Hematopoietic multipotent progenitor cell treated with erythropoietin and hydrocortisone succinate and interleukin-3 and kit ligand, for 6 days (in vitro differentiated cells): ENCODE data around the gene COL4A3.
"Not testable (repeated sequence)": the region's sequence is repeated elsewhere in the genome, so short reads cannot be mapped to it uniquely, and the experiment has no call there.

Experiments
- DNase-seq: peaks from one replicate; pipeline ENCODE4 v3.0.0-alpha.2; 2015

The COL4A3 gene

DNA sequence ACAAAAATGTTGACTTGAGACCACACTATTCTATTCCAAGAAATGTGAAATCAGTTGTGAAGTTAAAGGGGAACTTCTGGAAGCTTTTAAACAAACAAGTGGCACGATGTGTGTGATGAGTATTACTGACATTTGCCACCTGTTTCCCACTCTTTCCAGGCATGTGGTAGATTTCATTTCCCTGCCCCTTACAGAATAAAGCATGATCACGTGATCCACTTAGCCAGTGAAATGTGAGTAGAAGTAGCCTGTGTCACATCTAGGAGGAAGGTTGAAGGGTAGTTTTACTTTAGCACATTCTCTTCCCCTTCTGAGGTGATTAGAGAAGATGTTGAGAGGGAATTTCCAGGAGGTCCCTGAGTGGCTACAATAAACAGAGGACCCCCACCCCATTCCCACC lies 4.3 kb upstream of the COL4A3 start:
- DNase-seq, result no peak

DNA sequence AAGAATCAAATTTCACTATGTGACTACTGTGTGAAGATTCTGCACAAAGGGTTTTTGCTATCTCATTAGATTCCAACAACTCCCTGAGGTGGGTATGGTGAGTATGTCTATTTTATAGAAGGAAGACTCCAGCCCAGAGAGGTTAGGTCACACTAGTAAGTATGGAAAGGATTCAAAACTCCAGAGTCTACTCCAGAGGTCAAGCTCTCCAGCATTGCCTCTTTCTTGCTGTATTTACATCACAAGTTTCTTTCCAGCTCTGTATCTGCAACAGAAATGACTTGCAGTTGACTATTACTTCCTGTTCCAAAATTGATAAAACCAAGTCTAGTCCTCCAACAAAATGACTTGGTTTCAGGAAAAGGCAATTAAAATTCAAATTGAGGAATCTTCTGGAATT lies 2.5 kb upstream of the COL4A3 start:
- DNase-seq, result no peak

DNA sequence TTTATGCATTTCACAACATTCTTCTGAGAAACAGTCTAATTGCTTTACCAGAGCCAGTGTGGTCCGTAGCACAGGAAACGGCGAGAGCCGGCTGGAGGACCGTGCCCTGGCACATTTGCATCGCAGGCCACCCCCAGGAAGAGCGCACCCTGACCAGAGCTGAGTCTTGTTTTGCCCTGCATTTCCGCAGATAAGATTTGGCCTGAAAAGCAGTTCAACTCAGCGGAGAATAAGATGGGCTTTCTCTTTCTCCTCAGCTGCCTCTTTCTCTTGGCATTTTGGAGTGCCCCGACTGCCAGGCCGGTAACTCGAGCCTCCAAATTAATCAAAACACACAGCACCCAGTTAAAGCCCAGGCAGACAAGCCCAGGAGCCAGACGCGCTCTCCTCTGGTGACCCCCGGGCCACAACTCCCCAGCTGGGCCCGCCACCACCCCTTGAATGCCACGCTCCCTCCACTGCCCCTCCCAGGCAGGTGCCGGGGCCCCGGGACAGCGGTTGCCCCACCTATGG lies 883 bp upstream of the COL4A3 start:
- peak; percentile 5 for DNase-seq

DNA sequence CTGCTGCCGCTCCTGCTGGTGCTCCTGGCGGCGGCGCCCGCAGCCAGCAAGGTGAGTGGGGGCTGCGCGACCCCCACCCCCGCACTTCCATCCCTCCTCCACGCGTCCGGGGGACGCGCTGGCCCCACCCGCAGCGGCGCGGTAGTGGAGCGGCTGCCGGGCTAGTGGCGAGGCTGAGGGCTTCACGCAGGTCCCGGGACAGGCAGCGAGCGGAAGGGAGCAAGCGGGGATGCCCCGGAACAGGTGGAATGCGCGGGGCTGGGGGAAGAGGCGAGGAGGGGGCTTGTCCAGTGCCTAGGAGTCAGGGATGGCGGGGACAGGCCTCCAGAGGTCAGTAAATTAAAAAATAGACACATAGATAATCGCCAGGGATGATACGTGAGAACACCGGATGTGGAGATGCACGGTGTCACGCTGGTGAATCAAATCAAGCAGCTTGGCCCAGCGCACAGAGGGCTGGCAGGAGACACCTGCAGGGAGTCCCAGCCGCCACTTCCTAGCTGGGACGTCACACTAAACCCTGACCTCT lies 403 bp downstream of the COL4A3 start:
- no peak for DNase-seq

DNA sequence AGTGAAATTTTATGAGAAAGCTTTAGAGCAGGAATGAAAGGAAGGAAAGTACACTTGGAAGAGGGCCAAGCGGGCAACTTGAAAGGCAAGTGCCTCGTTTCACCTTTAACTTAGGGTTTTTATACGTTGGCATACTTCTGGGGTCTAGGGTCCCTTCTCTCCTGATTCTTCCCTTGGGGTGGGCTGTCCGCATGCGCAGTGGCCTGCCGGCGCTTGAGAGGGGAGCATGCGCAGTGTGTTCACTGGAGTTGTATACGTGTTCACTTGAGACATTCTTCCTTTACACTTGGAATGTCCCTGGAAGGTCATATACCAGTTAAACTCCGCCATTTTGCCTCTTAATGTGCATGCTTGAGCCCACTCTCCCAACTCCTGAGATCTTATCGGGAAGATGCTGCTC lies 7.4 kb downstream of the COL4A3 start:
- DNase-seq, result not testable (repeated sequence)

DNA sequence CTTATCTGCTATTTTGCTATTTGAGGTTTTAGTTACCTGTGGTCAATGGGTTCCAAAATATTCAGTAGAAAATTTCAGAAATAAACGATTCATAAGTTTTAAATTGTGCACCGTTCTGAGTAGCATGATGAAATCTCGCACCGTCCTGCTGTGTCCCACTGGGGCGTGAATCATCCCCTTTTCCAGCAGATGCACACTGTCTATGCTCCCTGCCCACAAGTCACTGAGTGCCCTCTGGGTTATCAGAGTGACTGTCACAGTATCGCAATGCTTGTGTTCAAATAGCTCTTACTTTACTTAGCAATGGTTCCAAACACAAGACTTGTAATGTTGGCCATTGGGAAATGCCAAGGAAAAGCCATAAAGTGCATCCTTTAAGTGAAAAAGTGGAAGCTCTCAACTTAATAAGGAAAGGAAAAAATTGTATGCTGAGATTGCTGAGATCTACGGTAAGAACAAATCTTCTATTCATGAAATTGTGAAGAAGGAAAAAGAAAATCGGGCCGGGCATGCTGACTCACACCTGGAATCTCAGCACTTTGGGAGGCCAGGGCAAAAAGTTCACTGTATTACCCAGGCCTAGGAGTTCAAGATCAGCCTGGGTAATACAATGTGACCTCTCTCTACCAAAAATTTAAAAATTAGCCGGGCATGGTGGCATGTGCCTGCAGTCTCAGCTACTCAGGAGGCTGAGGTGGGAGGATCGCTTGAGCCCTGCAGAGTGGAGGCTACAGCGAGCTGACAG lies 13.3 kb downstream of the COL4A3 start:
- DNase-seq, result no peak

DNA sequence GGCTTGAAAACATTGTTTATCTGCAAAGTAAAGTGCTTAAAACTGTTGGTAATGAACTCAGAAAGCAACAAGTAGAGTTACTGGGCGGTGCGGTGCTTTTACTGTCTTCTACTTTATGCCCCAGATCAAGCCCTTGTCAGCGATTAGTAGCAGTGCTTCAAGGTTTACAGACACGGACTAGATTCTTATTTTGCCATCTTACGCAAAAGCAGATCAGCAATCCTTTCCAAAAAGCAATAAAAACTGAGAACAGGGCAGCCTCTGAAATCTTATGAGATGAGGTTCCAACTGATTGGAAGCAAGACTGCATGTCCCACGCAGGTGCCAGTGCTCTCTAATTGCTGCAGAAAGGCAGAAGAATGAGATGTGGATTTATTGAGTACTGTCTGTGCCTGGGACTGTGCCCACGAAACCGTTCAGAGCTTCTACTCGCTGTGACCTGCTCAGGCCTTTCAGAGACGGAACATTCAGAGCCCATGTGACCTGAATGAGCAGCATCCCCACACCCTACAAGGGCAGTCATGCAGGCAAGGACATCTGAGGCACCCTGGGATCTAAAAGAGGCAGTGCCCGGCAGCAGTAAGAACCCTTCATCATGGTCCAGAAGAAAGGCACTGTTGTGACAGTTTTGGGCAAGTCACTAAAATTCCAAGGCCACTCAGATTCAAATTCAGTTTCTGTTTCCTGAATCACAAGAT lies 15.7 kb downstream of the COL4A3 start:
- no peak for DNase-seq

DNA sequence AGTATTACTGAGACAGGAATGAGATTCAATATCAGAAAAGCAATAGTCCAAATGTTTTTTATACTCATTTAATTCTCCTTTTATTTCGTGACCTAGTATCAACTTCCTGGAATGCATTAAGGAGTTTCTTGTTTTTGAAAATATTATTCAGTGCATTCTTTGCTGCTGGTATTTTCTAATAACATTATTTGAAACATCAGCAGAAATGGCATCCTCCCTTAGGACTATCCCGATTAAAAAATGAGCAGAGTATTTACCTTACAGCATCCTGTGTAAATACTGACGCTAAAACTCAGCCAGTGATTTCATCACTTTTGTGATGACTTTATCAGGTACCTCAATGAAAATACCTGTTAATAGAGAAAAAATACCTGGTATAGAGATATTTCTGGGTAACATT lies 16.3 kb downstream of the COL4A3 start:
- no peak for DNase-seq

DNA sequence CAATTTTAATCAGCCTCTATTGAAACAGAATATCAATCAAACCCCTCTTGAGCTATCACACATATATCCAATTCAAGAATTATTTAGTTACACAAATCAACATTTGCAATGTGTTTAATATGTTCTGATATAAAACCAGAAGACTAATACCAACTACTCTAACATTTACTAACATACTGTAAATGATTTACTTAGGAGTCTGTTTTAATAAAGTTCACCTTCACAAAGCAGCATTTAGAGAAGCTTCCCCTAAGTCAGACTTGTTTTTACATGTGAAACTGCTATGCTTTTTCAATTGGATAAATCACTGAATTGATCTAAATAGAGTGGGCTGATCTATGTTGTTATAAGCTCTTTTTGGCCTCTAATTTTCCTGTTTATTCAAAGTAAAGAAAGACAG lies 18.3 kb downstream of the COL4A3 start:
- no peak for DNase-seq

DNA sequence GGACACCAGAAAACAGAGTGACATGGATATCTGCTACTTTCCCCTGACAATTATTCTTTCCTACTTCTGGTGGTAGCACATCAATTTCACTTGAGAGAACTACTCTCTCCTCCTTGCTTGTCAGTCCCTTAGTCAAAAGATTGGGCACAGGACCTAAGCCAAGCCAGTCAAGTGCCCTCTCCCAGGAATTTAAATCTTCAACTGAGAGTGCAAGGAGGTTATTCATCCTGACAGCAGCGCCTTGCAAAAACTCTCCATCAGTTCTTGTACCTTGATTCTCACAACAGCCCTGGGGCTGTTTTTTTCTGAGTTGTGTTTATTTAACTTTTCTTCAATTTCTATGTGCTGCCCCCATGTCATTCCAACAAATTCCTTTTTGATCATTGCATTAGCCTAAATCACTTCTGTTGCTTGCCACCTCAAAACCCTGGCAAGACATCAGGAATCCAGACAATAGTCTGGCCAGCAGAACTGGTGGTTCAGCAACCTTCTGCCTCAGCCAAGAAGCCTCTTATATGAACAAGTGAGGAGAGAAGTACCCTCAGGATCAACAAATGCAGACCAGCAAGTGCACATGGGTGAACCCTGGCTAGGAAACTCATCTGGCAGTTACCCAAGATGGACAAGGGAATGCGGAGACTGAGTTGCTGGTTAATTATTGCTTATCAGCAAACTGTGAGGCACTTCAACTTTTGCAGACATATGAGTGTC lies 19.4 kb downstream of the COL4A3 start:
- DNase-seq, result no peak

DNA sequence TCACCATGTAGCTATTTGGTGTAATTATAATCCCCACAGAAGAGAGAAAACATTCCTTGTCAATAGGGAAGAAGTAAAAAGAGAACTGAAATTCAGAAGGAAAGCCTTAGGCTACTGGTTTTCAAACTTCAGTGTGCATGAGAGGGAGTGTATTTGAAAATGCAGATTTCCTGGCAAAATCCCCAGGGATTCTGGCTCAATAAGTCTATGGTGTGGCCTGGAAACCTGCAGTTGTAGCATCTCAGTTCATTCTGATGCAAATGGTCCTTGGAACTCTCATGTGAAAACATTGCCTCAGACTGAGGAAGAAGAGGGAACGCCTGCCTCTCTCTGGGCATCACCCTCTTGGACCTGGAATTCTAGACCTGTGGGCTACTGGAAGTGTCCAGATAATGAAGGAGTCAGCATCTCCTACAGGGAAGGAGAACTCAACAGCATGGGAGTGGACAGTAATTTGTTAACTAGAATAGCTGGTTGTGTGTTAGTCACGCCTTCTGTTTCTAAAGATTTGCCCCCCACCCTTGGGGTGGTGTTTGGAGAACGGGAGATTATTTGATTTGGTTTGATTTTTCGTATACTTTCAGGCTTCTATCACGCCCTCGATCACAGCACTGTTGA lies 21.3 kb downstream of the COL4A3 start:
- DNase-seq, result no peak

DNA sequence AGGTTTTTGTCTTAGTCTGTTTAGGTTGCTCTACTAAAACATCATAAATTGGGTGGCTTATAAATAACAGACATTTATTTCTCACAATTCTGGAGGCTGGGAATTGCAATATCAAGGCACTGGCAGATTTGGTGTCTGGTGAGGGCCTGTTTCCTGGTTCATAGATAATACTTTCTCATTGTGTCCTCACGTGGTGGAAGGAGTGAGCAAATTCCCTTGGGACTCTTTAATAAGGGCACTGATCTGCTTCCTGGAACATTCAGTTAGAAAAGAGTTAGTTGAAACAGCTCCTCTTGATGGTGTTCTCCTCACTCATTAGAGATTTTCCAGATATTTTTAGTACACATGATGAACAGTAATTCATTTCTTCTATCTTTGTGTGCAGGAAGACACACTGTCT lies 22.3 kb downstream of the COL4A3 start:
- DNase-seq, result no peak

DNA sequence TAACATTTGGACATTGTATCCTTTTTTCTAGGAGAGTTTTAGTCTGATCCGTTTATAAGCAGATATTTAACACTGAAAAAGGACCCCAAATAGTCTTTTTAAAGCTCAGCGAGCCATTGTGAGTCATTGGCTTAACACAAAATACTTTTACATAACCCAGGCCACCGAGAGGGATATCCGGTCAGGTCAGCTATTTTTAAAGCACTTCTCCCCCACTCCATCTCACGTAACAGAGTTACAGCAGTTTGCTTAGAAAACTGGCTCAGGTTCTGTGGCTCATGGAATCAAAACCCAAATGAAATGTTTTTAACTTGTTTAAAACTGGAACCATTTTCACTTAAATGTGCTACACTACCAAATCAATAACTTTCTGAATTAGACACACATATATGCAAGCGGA lies 23.9 kb downstream of the COL4A3 start:
- DNase-seq, result no peak

DNA sequence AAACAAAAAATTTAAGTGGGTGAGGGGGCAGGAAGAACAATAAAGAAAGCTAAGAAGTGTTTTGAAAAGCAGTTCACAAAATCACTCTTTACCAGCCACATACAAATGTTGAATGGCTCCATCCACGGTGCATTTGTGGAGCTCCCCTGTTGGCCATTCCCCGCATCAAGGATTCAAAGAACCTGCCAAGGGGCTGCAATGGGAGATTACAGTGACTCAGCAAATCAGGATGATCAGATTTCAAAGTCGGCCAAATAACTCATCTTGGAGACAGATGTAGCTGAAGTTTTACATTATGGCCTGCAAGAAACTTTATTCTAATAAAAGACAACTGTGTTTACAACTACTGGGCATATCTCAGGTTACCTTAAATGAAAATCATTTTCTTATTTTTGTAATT lies 26.9 kb downstream of the COL4A3 start:
- DNase-seq, result peak; percentile 7

DNA sequence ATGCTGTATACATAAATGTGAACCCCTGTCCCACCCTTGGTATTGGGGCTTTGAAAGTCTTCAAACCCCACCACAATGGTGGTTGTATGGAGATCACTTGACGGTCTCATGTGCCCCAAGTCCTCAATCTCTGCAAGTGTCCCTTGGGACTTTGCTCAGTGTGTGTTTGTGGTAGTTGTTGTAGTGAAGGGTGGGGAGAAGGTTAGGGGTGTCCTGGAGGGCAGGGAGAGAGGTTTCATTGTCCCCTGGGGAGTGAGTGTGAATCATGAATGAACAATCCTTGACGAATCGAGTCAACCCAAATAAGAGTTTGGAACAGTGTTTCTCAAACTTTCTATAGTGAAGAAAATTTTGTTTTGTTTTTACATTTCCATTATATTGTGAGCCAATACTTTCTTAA lies 28.1 kb downstream of the COL4A3 start:
- no peak for DNase-seq

DNA sequence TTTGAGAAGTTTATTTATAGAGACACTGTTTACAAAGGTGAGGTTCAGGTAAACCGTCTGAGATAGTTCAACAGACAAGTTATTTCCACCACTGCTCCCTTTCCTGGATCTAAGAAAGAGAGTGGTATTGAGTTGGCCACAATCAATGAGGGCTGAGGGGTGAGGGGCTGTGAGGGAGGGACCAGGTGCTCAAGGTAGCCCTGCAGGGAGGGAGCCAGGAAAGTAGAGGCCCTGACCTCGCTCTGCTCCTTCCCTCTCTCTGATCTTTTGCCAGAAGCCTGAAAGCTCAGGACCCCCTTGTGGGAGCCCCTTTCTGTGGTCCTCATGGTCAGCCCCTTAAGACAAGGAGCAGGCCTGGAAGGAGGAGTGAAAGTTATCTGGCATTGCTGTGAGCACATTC lies 29.8 kb downstream of the COL4A3 start:
- no peak for DNase-seq

DNA sequence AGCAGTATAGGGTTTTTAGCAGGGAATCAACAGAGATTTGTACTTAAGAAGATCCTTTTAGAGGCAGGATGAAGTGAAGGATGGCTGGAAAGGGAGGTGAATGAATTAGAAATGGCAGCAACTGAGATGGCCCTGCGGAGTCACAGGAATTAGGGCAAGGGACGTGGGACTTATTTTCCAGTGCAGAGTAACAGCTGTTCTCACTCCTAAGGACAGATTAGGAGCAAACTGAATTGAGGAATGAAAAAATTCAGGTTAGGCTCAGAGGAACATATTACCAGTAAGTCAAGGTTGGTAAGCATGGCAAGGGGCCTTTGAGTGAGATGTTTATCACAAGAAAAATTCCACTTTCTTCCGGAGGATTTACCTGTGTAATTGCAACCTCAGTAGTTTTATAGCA lies 34.4 kb downstream of the COL4A3 start:
- no peak for DNase-seq

DNA sequence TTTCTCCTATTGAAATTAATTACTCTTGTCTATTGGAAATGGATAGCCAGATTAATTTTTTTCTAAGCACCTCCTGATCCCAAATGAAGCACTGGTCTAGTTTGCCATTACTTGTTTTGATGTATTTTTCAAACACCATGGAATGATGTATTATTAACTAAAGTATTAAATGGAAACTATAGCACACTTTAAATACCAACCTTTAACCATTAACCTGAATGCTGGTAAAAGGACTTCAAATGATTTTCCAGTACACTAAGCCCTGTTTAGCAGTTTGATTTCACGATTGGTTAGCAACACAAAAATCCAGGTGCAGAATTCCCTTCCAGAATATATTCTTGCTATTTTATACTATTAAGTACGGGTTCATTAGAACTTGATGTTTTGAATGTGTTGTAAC lies 37.3 kb downstream of the COL4A3 start:
- no peak for DNase-seq

DNA sequence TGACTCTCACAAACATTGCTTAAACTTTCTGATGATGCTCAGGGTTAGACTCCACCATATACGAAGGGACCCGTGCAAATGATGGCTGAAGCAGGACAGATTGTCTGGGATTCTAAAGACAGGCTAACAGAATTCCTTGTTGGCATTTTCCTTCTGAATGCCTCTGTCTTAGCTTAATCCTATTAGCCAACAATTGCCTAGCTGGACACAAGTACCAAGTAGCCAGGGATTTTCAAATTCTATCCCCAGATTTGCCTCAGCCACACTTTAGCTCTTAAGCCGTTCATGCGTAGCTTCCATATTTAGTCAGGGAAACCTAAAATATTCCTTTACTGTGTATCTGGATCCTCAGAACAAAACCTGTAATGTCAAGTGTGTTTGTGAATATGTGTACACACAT lies 40.0 kb downstream of the COL4A3 start:
- DNase-seq, result no peak

DNA sequence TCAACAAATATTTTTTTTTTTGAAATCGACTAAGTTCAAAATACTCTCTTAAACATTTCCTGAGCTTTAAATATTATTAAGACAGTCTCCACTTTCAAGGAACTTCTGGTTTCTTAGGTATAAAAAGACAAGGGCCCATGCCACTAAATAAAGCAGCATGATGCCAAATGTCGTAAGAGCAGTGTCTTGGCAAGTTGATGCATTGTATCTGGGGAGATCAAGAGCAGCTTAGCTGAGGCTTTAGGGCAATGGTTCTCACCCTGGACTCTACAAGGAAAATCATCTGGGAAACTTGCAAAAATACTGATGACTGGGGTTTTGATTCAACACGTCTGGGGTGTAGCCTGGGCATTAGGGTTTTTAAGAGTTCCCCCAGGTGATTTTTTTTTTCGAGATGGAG lies 41.3 kb downstream of the COL4A3 start:
- no peak for DNase-seq

DNA sequence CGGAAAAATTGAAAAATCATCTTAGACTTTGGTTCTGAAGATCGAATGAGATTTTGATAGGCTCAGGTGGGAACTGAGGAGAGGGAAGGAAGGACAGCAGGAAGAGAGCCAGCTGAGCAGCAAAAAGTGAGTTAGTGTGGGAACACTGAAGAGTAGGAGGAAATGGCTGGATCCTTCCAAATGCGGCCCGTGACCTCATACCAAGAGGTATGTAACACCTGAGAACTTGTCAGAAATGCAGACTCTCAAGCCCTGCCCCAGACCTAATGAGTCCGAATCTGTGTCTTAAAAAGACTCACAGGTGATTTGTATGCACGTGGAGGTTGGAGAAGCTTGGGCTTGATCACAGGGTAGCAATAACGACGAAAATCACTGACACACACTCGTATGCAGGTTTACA lies 42.0 kb downstream of the COL4A3 start:
- no peak for DNase-seq

DNA sequence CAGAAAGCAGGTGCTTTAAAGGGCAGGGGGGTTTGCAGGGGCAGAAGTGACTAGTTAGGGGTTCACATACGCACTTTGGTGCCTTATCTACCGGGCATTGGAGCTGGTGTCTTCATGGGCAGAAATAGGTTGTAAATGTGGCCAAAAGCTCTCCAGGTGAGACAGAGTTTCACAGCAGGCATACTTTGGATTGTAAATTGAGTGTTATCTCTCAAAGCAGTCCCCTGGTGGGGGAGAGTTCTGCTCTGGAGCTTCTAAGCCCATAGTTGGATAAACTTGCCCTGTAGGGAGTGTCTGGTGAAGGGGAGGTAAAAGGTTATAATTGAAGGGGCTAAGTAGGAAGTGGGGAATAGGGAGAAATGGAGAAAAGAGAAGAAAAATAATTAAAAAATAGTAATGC lies 43.1 kb downstream of the COL4A3 start:
- no peak for DNase-seq

DNA sequence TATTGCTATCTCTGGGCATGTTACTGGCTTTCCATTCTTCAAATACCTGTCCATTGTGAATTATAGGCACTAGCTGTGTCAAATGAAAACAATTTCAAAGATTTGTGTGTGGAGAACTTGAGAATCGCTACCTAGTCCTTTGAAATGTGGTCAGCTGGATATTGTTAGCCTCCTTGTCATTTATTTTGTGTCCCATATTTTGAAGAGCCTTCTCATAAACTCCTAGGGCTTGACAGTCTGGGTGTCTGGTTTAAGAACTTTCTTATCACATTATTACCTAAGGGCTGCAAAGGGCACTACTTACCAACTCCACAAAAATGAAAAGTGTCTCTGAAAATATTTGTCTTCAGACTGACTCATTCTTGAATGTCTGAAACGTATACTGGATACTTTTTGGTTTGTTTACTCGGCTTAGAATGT lies 50.2 kb downstream of the COL4A3 start:
- no peak for DNase-seq
